Lower leg skin (tissue), 4 donors: ENCODE measurements around the gene ZBTB17. TPM values are rescaled to one million over a fixed set of nuclear protein-coding genes. Genes with fewer than 3 reads are reported as not detected.

ENCODE experiments used
- DNase-seq, 2 donors: peaks; one replicate each; pipeline ENCODE4 v3.0.0-alpha.2; 2019; ENCODE audit warnings: low spot score in 2 of 2
- H3K4me3 ChIP-seq: fragments of 200-600 bp; sonication (generic); 2 replicates; pipeline ENCODE4 v1.5.1; 2017; ENCODE audit warnings: mild to moderate bottlenecking, low read depth; ENCODE audit not compliant: poor library complexity, severe bottlenecking
- CTCF ChIP-seq, 3 donors: fragments of 450-650 bp; IDR thresholded peaks; one replicate each; pipeline ENCODE4 v1.5.1; 2016; ENCODE audit warnings: antibody characterized with exemption in 3 of 3, mild to moderate bottlenecking in 3 of 3, moderate library complexity in 2 of 3
- POLR2A ChIP-seq, 2 donors: fragments of 450-650 bp; IDR thresholded peaks; one replicate each; pipeline ENCODE4 v1.6.1; 2016 to 2017; ENCODE audit warnings: antibody characterized with exemption in 2 of 2, mild to moderate bottlenecking in 1 of 2, moderate library complexity in 1 of 2
- WGBS, 2 donors: methylation state at CpG; one replicate each; pipeline ENCODE4 v1.1.5; 2018; 5-methylcytosine and 5-hydroxymethylcytosine counted together
- intact Hi-C: fragments of 100-400 bp; cut with DNase I; formaldehyde crosslinking; loops from one replicate; pipeline ENCODE4 v1.15.0; 2023; ENCODE audit warnings: low total_unique reads
- total RNA-seq, 4 donors: library from RNA; depleted of rRNA; stranded (reverse); fragments of >200 nt; gene quantifications; one replicate each; pipeline ENCODE4 v1.1.0, GENCODE V29; 2016

The ZBTB17 gene
- total RNA-seq, 4 donors from 2014 or later = 25.9 to 42.4 (median 29.3) TPM

GRCh38 chr1:15959424-15959823 lies 16.5 kb downstream of the ZBTB17 start:
- intact Hi-C loops = no loop called here
- TF ChIP-seq POLR2A (IDR thresholded peaks at IDR 0.05) (no peak), CTCF (IDR thresholded peaks at IDR 0.05) (no peak)
- DNase-seq = no peak
- no peak overlapping the region for H3K4me3 ChIP-seq

GRCh38 chr1:15958793-15959192 lies 17.1 kb downstream of the ZBTB17 start:
- intact Hi-C loops = no loop called here
- no peak overlapping the region for H3K4me3 ChIP-seq
- TF ChIP-seq POLR2A (IDR thresholded peaks at IDR 0.05) = no peak
- TF ChIP-seq CTCF (IDR thresholded peaks at IDR 0.05) = no peak
- no peak for DNase-seq

GRCh38 chr1:15958111-15958510 lies 17.8 kb downstream of the ZBTB17 start:
- WGBS, 2 donors = 63 to 68% methylated on average over 5 of the region's 5 CpGs
- TF ChIP-seq POLR2A (IDR thresholded peaks at IDR 0.05) (no peak), CTCF (IDR thresholded peaks at IDR 0.05) (no peak)
- intact Hi-C loops = no loop called here
- no peak overlapping the region for H3K4me3 ChIP-seq
- DNase-seq = no peak

GRCh38 chr1:15957221-15958095 lies 18.4 kb downstream of the ZBTB17 start:
- H3K4me3 ChIP-seq = no peak overlapping the region
- WGBS, 2 donors = 78 to 82% methylated on average over 15 of the region's 15 CpGs
- TF ChIP-seq POLR2A (IDR thresholded peaks at IDR 0.05) = no peak
- no peak for TF ChIP-seq CTCF (IDR thresholded peaks at IDR 0.05)
- intact Hi-C loops = no loop called here
- no peak for DNase-seq

- intact Hi-C loops = no loop called here
- no peak for DNase-seq
Observed at GRCh38 chr1:15956150-15956549, 19.8 kb downstream of the ZBTB17 start.

More at GRCh38 chr1:15956150-15956549, 19.8 kb downstream of the ZBTB17 start:
- TF ChIP-seq CTCF (IDR thresholded peaks at IDR 0.05) = no peak
- TF ChIP-seq POLR2A (IDR thresholded peaks at IDR 0.05) = no peak
- no peak overlapping the region for H3K4me3 ChIP-seq
